ENCODE data around the gene RHBDD1. TPM values are rescaled to one million over a fixed set of nuclear protein-coding genes. Genes with fewer than 3 reads are reported as not detected.

The RHBDD1 gene
- total RNA-seq, 1 donor from 2014 or later = 90.2 TPM

DNA sequence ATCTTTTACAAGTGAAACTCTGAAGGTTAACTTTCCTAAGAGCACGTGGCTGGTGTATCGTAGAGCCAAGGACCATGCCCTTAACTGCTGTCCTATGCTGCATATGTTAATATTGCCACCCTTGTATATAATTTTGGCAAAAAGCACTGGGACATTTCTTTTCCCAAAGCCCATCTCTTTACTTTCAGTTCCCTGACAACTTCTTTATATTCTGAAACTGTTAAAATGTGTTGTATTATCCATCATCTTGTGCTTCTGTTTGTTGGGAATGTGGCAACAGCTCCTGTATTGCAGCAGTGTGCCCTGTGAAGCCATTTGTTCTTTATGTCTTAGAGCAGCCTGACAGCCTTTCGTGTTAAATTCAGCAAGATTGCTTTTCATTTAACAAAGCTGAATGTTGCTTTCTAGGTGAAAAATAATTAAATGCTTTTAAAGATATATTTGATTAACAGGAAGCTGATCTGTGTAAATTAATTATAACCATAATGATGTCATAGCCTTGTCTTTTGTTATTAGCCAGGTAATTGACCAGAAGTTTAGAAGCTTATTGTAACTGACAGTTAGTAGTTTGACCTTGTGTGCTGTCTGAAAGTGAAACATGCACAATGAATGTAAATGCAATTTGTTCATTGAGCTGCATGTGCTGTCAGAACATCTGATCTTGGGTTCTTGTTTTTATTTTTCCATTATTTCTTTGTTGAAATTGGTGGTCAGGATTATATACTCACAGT is 9.7 kb downstream of the RHBDD1 start:
- no peak for DNase-seq
- Mint-ChIP-seq H3K4me1 (peaks cover 60% of the 10 kb centered on the region), H3K27ac (no peak overlapping the region), H3K27me3 (no peaks in the 10 kb centered on the region), H3K36me3 (ENCODE audit: low read depth) (peaks cover 28% of the 10 kb centered on the region), H3K9me3 (peaks cover 3% of the 10 kb centered on the region), H3K4me3 (no peak overlapping the region)
- no peak for ATAC-seq (ENCODE audit: low read depth)
- intact Hi-C loops (cut with micrococcal nuclease) = loop anchor here (1.0 to 5.0 kb wide), 2 partner anchors 8 to 37 kb away; no protein-coding TSS in a partner anchor
- ChIA-PET POLR2A (no interaction called here), CTCF (interaction anchor here (0.5 to 1.1 kb wide), 2 partner anchors 46 to 756 kb away, joined by 3 read pairs; partner anchors contain the start of gene IRS1)
- no peak for TF ChIP-seq CTCF (IDR thresholded peaks at IDR 0.05)

- peaks cover 30% of the 10 kb centered on the region for H3K36me3 Mint-ChIP-seq (ENCODE audit: low read depth)
Observed at GRCh38 chr2:226847090-226847489, 11.2 kb downstream of the RHBDD1 start.

GRCh38 chr2:226847511-226847910 is 11.7 kb downstream of the RHBDD1 start:
- TF ChIP-seq CTCF (IDR thresholded peaks at IDR 0.05) = no peak
- DNase-seq = no peak
- H3K9me3 Mint-ChIP-seq = peaks cover 3% of the 10 kb centered on the region
- H3K27ac Mint-ChIP-seq = no peak overlapping the region
- ChIA-PET CTCF (interaction anchor here (1.4 kb wide), 1 partner anchor 45 kb away, joined by 3 read pairs; no protein-coding TSS in a partner anchor), POLR2A (no interaction called here)
- H3K27me3 Mint-ChIP-seq = no peaks in the 10 kb centered on the region
- H3K4me1 Mint-ChIP-seq = peaks cover 47% of the 10 kb centered on the region
- no peak overlapping the region for H3K4me3 Mint-ChIP-seq
- H3K36me3 Mint-ChIP-seq (ENCODE audit: low read depth) = peaks cover 26% of the 10 kb centered on the region
- intact Hi-C loops (cut with micrococcal nuclease) = loop anchor here (5.0 kb wide), 1 partner anchor 35 kb away; no protein-coding TSS in a partner anchor
- no peak for ATAC-seq (ENCODE audit: low read depth)

More at GRCh38 chr2:226847090-226847489, 11.2 kb downstream of the RHBDD1 start:
- H3K27me3 Mint-ChIP-seq = no peaks in the 10 kb centered on the region
- H3K27ac Mint-ChIP-seq = no peak overlapping the region
- CTCF ChIA-PET = interaction anchor here (1.4 kb wide), 1 partner anchor 44 kb away, joined by 3 read pairs; no protein-coding TSS in a partner anchor
- no peak overlapping the region for H3K4me3 Mint-ChIP-seq
- H3K9me3 Mint-ChIP-seq = peaks cover 3% of the 10 kb centered on the region
- DNase-seq = no peak
- POLR2A ChIA-PET = interaction anchor here (1.0 kb wide), 1 partner anchor 12 kb away, joined by 3 read pairs; the partner anchor contains the start of gene RHBDD1
- no peak for ATAC-seq (ENCODE audit: low read depth)
- H3K4me1 Mint-ChIP-seq = peaks cover 51% of the 10 kb centered on the region
- TF ChIP-seq CTCF (IDR thresholded peaks at IDR 0.05) = no peak
- intact Hi-C loops (cut with micrococcal nuclease) = loop anchor here (5.0 kb wide), 1 partner anchor 35 kb away; no protein-coding TSS in a partner anchor

GRCh38 chr2:226849349-226849748 is 13.5 kb downstream of the RHBDD1 start:
- TF ChIP-seq CTCF (IDR thresholded peaks at IDR 0.05) = no peak
- Mint-ChIP-seq H3K27ac (no peak overlapping the region), H3K4me3 (no peak overlapping the region), H3K27me3 (no peaks in the 10 kb centered on the region), H3K4me1 (peaks cover 29% of the 10 kb centered on the region), H3K9me3 (no peaks in the 10 kb centered on the region), H3K36me3 (ENCODE audit: low read depth) (peaks cover 26% of the 10 kb centered on the region)
- no peak for ATAC-seq (ENCODE audit: low read depth)
- no peak for DNase-seq
- ChIA-PET CTCF (no interaction called here), POLR2A (interaction anchor here (1.0 kb wide), 1 partner anchor 10 kb away, joined by 3 read pairs; no protein-coding TSS in a partner anchor)
- intact Hi-C loops (cut with micrococcal nuclease) = loop anchor here (5.0 kb wide), 1 partner anchor 33 kb away; no protein-coding TSS in a partner anchor

DNA sequence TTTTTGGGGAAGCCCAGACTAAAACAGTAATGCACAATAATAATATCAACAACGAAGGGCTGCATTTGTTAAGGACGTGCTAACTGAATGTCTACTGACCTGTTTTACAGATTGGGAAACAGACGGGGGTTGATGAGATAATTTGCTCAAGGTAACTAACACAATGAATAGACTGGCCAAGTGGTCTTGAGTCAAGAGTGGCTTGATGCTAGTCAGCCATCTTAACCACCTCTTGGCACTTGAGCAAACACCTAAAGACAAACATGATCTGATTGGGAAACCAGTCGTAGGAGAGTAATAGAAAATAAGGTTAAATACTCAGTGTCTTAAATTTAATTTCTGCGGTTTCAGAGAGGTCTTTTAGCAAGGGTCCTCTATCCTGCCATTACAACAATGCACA is 14.2 kb downstream of the RHBDD1 start:
- intact Hi-C loops (cut with micrococcal nuclease) = no loop called here
- no peak for TF ChIP-seq CTCF (IDR thresholded peaks at IDR 0.05)
- H3K9me3 Mint-ChIP-seq = no peaks in the 10 kb centered on the region

More for the DNA sequence above, 14.2 kb downstream of the RHBDD1 start:
- Mint-ChIP-seq H3K27me3 (no peaks in the 10 kb centered on the region), H3K4me1 (peaks cover 25% of the 10 kb centered on the region), H3K4me3 (no peak overlapping the region), H3K36me3 (ENCODE audit: low read depth) (peaks cover 30% of the 10 kb centered on the region), H3K27ac (no peak overlapping the region)
- DNase-seq (no peak), ATAC-seq (ENCODE audit: low read depth) (no peak)
- ChIA-PET CTCF (no interaction called here), POLR2A (no interaction called here)

All from activated B cell treated with CpG ODN at 0.5 μM for 24 hours (primary cell).